K562 (cell line): ENCODE results near the gene SLC26A5. TPM values are rescaled to one million over a fixed set of nuclear protein-coding genes. Genes with fewer than 3 reads are reported as not detected.
"Not testable (repeated sequence)": the region's sequence is repeated elsewhere in the genome, so short reads cannot be mapped to it uniquely, and the experiment has no call there.

Experiments used
- ATAC-seq: fragments of 200-7000 bp; cut with Tn5 transposase; 3 replicates; pipeline ENCODE4 v1.9.1; 2020; ENCODE audit warnings: moderate library complexity
- BruUV-seq: library from RNA; stranded (reverse); fragments of 400-500 nt; replicated peaks from 2 replicates; lab custom pipeline; 2021; lab: Mats Ljungman, UMichigan
- CTCF ChIA-PET: fragments of 300-600 bp; formaldehyde crosslinking; extraction: SDS; loops from one replicate; lab custom pipeline; 2021; ENCODE audit warnings: low intra/inter-chr PET ratio; lab: Yijun Ruan, JAX
- POLR2A ChIA-PET: fragments of 300-600, 350-650 bp; sonication (Branson Sonifier 250); formaldehyde crosslinking; extraction: SDS; loops from one replicate; lab custom pipeline; 2021; ENCODE audit warnings: antibody characterized with exemption, inconsistent platforms; lab: Yijun Ruan, JAX
- DNase-seq, 4 experiments: peaks; one replicate each; pipeline versions ENCODE4 v3.0.0 to v3.0.0-alpha.2; 2011 to 2018; ENCODE audit warnings: low spot score in 3 of 4, mixed read lengths in 3 of 4; ENCODE audit errors: extremely low read depth in 1 of 4
- FAIRE-seq: peaks from 2 replicates; lab custom pipeline; 2011; peaks lifted over from hg19 to GRCh38; lab: Jason Lieb, UNC
- H2AFZ ChIP-seq: 2 replicates; pipeline ENCODE4 v1.6.0; 2011; ENCODE audit warnings: low read depth, low read length, control low read depth, inconsistent platforms
- H3K27ac ChIP-seq: fragments of 200-600 bp; 3 replicates; pipeline ENCODE4 v1.8.0; 2011; ENCODE audit warnings: low read depth, mild to moderate bottlenecking, control low read depth, inconsistent platforms, low read length, moderate library complexity, mixed read lengths; ENCODE audit errors: extremely low read depth
- H3K27me3 ChIP-seq, 2 experiments: fragments of 300-600 bp in 1 of 2; 2 replicates in 1 of 2; 3 replicates in 1 of 2; pipeline versions ENCODE4 v1.6.0 to v1.8.0; 2011; ENCODE audit warnings: inconsistent platforms in 2 of 2, low read length in 2 of 2, mild to moderate bottlenecking in 1 of 2, mixed read lengths in 1 of 2, moderate library complexity in 1 of 2; ENCODE audit not compliant: control insufficient read depth in 2 of 2, insufficient read depth in 2 of 2
- H3K36me3 ChIP-seq: fragments of 300-600 bp; 3 replicates; pipeline ENCODE4 v1.8.0; 2011; ENCODE audit warnings: mild to moderate bottlenecking, low read length, inconsistent platforms; ENCODE audit not compliant: control insufficient read depth, insufficient read depth
- H3K4me1 ChIP-seq, 2 experiments: fragments of 200-600 bp in 1 of 2; replicated peaks in 1 of 2; 2 replicates in 1 of 2; 3 replicates in 1 of 2; pipeline versions ENCODE4 v1.5.1 to v1.8.0; 2011; ENCODE audit warnings: inconsistent platforms in 2 of 2, low read length in 2 of 2, mild to moderate bottlenecking in 1 of 2, mixed read lengths in 1 of 2, moderate library complexity in 1 of 2; ENCODE audit not compliant: control insufficient read depth in 2 of 2, insufficient read depth in 2 of 2
- H3K4me2 ChIP-seq: 2 replicates; pipeline ENCODE4 v1.6.1; 2011; ENCODE audit warnings: low read length, control low read depth, inconsistent platforms, mixed read lengths; ENCODE audit not compliant: insufficient read depth
- H3K4me3 ChIP-seq: fragments of 200-600 bp; sonication (generic), shearing (Covaris generic); 2 replicates; pipeline ENCODE4 v1.5.1; 2016; ENCODE audit warnings: control low read depth, inconsistent platforms
- H3K79me2 ChIP-seq: fragments of 200-600 bp; 3 replicates; pipeline ENCODE4 v1.8.0; 2011; ENCODE audit warnings: low read length, inconsistent platforms; ENCODE audit not compliant: control insufficient read depth, insufficient read depth
- H3K9ac ChIP-seq, 2 experiments: 2 replicates each; pipeline versions ENCODE4 v1.6.0 to v1.6.1; 2011; ENCODE audit warnings: low read depth in 2 of 2, low read length in 2 of 2, control low read depth in 1 of 2, inconsistent platforms in 1 of 2, mild to moderate bottlenecking in 1 of 2, mixed read lengths in 1 of 2; ENCODE audit not compliant: insufficient read depth in 1 of 2
- H3K9me1 ChIP-seq: one replicate; pipeline ENCODE4 v1.6.0; 2011; ENCODE audit warnings: inconsistent platforms, mild to moderate bottlenecking, low read length, moderate library complexity; ENCODE audit not compliant: control insufficient read depth, insufficient read depth
- H3K9me3 ChIP-seq: replicated peaks from 2 replicates; pipeline ENCODE4 v1.5.1; 2011; ENCODE audit warnings: low read depth, low read length, inconsistent platforms; ENCODE audit not compliant: control insufficient read depth, insufficient read depth
- H4K20me1 ChIP-seq: replicated peaks from 2 replicates; pipeline ENCODE4 v1.6.1; 2011; ENCODE audit warnings: low read length, inconsistent platforms, mixed read lengths; ENCODE audit not compliant: control insufficient read depth, insufficient read depth
- E4F1 ChIP-seq: fragments of 250-450 bp; sonication (Bioruptor Pico); IDR thresholded peaks from 2 replicates; pipeline ENCODE4 v1.5.0; 2021; ENCODE audit warnings: mild to moderate bottlenecking, borderline replicate concordance
- ETV5 ChIP-seq: sonication (generic); formaldehyde crosslinking; IDR thresholded peaks from 2 replicates; pipeline ENCODE4 v1.4.0; 2020; ENCODE audit warnings: low read depth, mild to moderate bottlenecking, missing genetic modification reagents
- KAT8 ChIP-seq: fragments of 450-650 bp; IDR thresholded peaks from 2 replicates; pipeline ENCODE4 v1.6.1; 2016; ENCODE audit warnings: low read depth, mild to moderate bottlenecking
- ZNF263 ChIP-seq: sonication (generic); formaldehyde crosslinking; IDR thresholded peaks from 2 replicates; pipeline ENCODE4 v1.8.0; 2022; ENCODE audit warnings: mild to moderate bottlenecking, missing genetic modification reagents, borderline replicate concordance
- ZNF639 ChIP-seq, 2 experiments: fragments of 200-800 bp in 1 of 2; sonication (Bioruptor generic) in 1 of 2; sonication (generic) in 1 of 2; formaldehyde crosslinking in 1 of 2; IDR thresholded peaks in 1 of 2; conservative IDR thresholded peaks in 1 of 2; 2 replicates each; pipeline versions ENCODE4 v1.5.0 to v1.6.1; 2016 to 2020; ENCODE audit warnings: missing compliant biosample characterization in 1 of 2, missing genetic modification characterization in 1 of 2, missing genetic modification reagents in 1 of 2
- WGBS: fragments of 100-300 bp; shearing (Covaris generic); methylation state at CpG from one replicate; pipeline ENCODE4 v1.1.6; 2016; ENCODE audit warnings: low coverage, mixed read lengths; ENCODE audit not compliant: insufficient coverage; ENCODE audit errors: missing lambda C conversion rate; 5-methylcytosine and 5-hydroxymethylcytosine counted together
- in situ Hi-C: fragments of 300-500 bp; cut with MboI; formaldehyde crosslinking; loops from 4 replicates; pipeline ENCODE4 v1.15.0; 2018; ENCODE audit warnings: inconsistent platforms, mixed read lengths
- intact Hi-C: fragments of 100-400 bp; cut with micrococcal nuclease; formaldehyde crosslinking; loops from 2 replicates; pipeline ENCODE4 v1.14.2; 2022
- polyA plus RNA-seq, 8 experiments: library from polyadenylated mRNA; depleted of rRNA in 4 of 8; stranded (reverse) in 5 of 8; unstranded in 3 of 8; fragments of >200 nt; fragmentation: Nextera tagmentation in 2 of 8; fragmentation: Illumina TruSeq in 1 of 8; extraction: Ambion mirVana in 2 of 8; extraction: Trizol in 1 of 8; gene quantifications; 2 replicates each; pipeline versions ENCODE4 v1.2.1 to v1.2.3, GENCODE V29; 2011 to 2014; ENCODE audit warnings: inconsistent platforms in 1 of 8, missing spikeins in 1 of 8
- total RNA-seq, 7 experiments: library from RNA; depleted of rRNA in 6 of 7; stranded (reverse); fragments of >200 nt in 6 of 7; fragmentation: Illumina TruSeq in 2 of 7; extraction: Trizol in 2 of 7; gene quantifications; 2 replicates each; pipeline versions ENCODE4 v1.2.1 to v1.2.3, GENCODE V29; 2011 to 2021; ENCODE audit warnings: low replicate concordance in 1 of 7

Gene SLC26A5
- total and polyA plus RNA-seq, 9 of the 15 experiments (the other 6 are each of a cell fraction or from before 2014, with no cell fraction given), result not detected

DNA sequence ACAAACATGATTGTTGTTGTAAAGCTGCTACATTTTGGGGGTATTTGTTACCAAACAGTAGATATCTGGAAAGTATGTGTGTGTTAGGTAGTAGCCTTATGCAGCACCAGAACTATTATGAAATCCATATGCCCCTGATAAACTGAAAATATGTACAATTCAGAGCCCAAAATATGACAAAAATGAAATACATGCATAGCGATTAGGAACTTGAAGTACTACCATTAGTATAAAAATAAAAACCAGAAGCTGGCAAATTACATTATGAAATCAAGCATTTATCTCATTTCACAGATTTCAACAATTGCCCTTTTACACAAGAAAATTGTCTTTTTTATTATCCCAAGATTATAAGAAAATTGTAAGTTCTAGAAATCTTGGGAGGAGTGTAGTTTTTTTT is 33.9 kb downstream of the SLC26A5 start (continued):
- TF ChIP-seq E4F1 (CRISPR knock-in tag) (no peak), KAT8 (no peak), ETV5 (no peak), ZNF639 (CRISPR knock-in tag; conservative IDR thresholded peaks at IDR 0.05 in 1 of 2, IDR thresholded peaks at IDR 0.05 in 1 of 2) (no peak), ZNF263 (CRISPR knock-in tag) (no peak)

GRCh38 chr7:103405789-103406613 is 40.0 kb downstream of the SLC26A5 start:
- H3K27ac ChIP-seq, H4K20me1 ChIP-seq, H3K79me2 ChIP-seq, ATAC-seq, FAIRE-seq, H3K4me1 ChIP-seq, H3K4me2 ChIP-seq, H3K9me1 ChIP-seq, H3K9me3 ChIP-seq, H3K4me3 ChIP-seq, DNase-seq, BruUV-seq, H3K36me3 ChIP-seq: not testable (repeated sequence)
- in situ Hi-C loops (loop anchor here (5.0 kb wide), 1 partner anchor 109 kb away; the partner anchor contains the start of gene PMPCB), intact Hi-C loops (loop anchor here (2.0 to 10.0 kb wide), 2 partner anchors 61 to 341 kb away; partner anchors contain the start of gene DNAJC2)
- WGBS, result 20% methylated on average over 7 of the region's 7 CpGs
- H2AFZ ChIP-seq, result peak overlapping the region; percentile 67
- peak overlapping the region in 1 of 2 experiments; percentile 39; a peak in 1 of 4 replicates for H3K9ac ChIP-seq
- peaks cover 3 to 10% of the 10 kb centered on the region in 2 experiments; a peak in 2 of 5 replicates for H3K27me3 ChIP-seq
- ChIA-PET CTCF (interaction anchor here (0.5 to 2.4 kb wide), 4 partner anchors 62 to 648 kb away, joined by 3 to 18 read pairs (median 4); partner anchors contain the start of gene PMPCB), POLR2A (interaction anchor here (0.6 to 1.6 kb wide), 3 partner anchors 18 to 110 kb away, joined by 4 to 5 read pairs (median 4); no protein-coding TSS in a partner anchor)
